ENCODE results near the gene HBS1L.

DNA sequence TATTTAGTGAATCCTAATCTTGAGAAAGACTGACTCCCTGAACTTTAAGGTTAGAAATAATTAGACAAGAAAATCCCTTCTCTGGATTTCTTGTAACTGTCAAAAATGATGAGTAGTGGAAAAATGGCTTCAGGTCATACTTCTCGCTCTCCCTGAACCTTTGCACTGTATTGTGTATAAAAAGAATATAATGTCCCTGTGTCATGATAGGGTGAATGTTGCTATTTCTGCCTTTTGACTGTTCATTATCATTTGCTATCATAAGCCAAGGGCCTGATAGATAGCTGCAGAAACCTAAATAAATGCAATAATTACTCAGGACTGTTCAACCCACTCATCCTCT is 144.1 kb downstream of the HBS1L start:
- TF ChIP-seq, protein P1, sequence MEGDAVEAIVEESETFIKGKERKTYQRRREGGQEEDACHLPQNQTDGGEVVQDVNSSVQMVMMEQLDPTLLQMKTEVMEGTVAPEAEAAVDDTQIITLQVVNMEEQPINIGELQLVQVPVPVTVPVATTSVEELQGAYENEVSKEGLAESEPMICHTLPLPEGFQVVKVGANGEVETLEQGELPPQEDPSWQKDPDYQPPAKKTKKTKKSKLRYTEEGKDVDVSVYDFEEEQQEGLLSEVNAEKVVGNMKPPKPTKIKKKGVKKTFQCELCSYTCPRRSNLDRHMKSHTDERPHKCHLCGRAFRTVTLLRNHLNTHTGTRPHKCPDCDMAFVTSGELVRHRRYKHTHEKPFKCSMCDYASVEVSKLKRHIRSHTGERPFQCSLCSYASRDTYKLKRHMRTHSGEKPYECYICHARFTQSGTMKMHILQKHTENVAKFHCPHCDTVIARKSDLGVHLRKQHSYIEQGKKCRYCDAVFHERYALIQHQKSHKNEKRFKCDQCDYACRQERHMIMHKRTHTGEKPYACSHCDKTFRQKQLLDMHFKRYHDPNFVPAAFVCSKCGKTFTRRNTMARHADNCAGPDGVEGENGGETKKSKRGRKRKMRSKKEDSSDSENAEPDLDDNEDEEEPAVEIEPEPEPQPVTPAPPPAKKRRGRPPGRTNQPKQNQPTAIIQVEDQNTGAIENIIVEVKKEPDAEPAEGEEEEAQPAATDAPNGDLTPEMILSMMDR (IDR thresholded peaks at IDR 0.05) = no peak
- TF ChIP-seq POLR2A (IDR thresholded peaks at IDR 0.05) = no peak
